Subcutaneous abdominal adipose tissue (tissue), 5 donors: ENCODE data around the gene KRTAP2-2.
"Not testable (repeated sequence)": the region's sequence is repeated elsewhere in the genome, so short reads cannot be mapped to it uniquely, and the experiment has no call there.

Experiments
- H3K27ac ChIP-seq: one replicate; pipeline ENCODE4 v1.7.0; 2013; ENCODE audit warnings: low read depth, mild to moderate bottlenecking, inconsistent platforms, low read length, moderate library complexity
- H3K27me3 ChIP-seq, 5 donors: one replicate each; pipeline ENCODE4 v1.7.0; 2013; ENCODE audit warnings: low read length in 5 of 5, inconsistent platforms in 1 of 5; ENCODE audit not compliant: control insufficient read depth in 5 of 5, insufficient read depth in 4 of 5
- H3K36me3 ChIP-seq, 5 donors: one replicate each; pipeline ENCODE4 v1.7.0; 2013; ENCODE audit warnings: low read length in 5 of 5; ENCODE audit not compliant: control insufficient read depth in 5 of 5, insufficient read depth in 5 of 5
- H3K4me1 ChIP-seq, 5 donors: one replicate each; pipeline ENCODE4 v1.7.0; 2013; ENCODE audit warnings: low read length in 5 of 5, mild to moderate bottlenecking in 3 of 5, moderate library complexity in 1 of 5; ENCODE audit not compliant: control insufficient read depth in 5 of 5, insufficient read depth in 5 of 5
- H3K4me3 ChIP-seq, 5 donors: one replicate each; pipeline ENCODE4 v1.7.0; 2013; ENCODE audit warnings: low read length in 5 of 5, low read depth in 1 of 5
- H3K9ac ChIP-seq, 5 donors: one replicate each; pipeline ENCODE4 v1.7.0; 2013; ENCODE audit warnings: low read length in 5 of 5, mild to moderate bottlenecking in 4 of 5, moderate library complexity in 3 of 5
- H3K9me3 ChIP-seq, 5 donors: one replicate each; pipeline ENCODE4 v1.7.0; 2013; ENCODE audit warnings: low read length in 5 of 5; ENCODE audit not compliant: control insufficient read depth in 5 of 5
- donor health status: healthy.
- donor health status: healthy.
- donor health status: healthy.
- donor health status: healthy.
- donor health status: healthy.

The KRTAP2-2 gene

DNA sequence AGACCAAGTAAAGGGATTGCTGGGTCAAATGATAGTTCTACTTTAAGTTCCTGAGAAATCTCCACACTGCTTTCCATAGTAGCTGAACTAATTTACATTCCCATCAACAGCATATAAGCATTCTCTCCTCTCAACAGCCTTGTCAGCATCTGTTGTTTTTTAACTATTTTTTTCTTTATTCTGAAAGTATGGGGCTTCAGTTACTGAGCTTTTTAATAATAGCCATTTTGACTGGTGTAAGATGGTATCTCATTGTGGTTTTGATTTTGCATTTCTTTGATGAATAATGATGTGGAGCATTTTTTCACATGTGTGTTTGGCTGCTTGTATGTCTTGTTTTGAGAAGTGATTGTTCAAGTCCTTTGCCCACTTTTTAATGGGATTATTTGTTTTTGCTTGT lies 2.5 kb downstream of the KRTAP2-2 start:
- H3K4me3 ChIP-seq = no peak overlapping the region
- H3K4me1 ChIP-seq = no peaks in the 10 kb centered on the region
- peaks cover 0 to 3% (median 2%) of the 10 kb centered on the region in 5 donors for H3K9me3 ChIP-seq
- H3K9ac ChIP-seq = no peak overlapping the region
- peaks cover 0 to 9% (median 2%) of the 10 kb centered on the region in 5 donors for H3K27me3 ChIP-seq
- no peaks in the 10 kb centered on the region for H3K36me3 ChIP-seq
- no peak overlapping the region for H3K27ac ChIP-seq

DNA sequence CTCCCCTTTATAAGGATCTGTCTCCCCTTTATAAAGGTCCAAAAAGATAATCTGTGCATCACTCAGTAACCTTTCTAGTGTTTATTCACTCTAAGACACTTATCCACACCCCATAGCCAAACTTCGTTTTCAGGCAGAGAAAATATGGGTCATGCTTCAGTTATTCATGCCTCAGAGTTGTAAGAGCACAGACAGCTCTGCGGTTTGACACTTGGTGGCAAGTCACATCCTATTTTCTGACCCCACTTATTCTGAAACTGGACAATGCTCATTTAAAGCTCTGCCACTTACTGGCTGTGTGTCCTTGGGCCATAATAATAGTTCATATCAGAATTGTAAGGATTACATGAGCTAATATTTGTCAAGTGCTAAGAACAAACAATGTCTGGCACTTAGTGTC lies 5.9 kb downstream of the KRTAP2-2 start:
- Histone ChIP-seq H3K27ac (no peak overlapping the region), H3K9me3 (no peaks in the 10 kb centered on the region), H3K4me1 (no peaks in the 10 kb centered on the region)

DNA sequence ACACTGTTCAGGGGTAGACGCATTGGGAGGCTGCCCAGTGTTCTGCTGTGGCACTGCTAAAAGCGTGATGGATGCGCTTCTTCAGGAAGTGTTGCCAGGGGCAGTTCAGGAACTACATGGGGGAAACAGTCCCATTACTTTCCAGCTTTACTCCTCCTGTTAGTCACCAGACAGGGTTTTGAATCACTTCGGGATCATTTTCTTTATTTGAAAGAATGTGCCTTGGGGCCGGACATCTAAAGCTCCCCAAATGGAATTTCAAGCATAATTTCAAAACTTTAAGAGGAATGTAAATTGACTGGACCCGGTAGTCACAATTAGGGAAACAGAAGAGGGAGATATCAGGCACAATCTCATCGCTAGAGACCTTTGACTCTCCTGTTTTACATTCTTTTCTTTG lies 6.6 kb downstream of the KRTAP2-2 start:
- no peak overlapping the region for H3K9ac ChIP-seq
- peaks cover 0 to under 1% (median 0%) of the 10 kb centered on the region in 5 donors for H3K9me3 ChIP-seq
- no peaks in the 10 kb centered on the region for H3K36me3 ChIP-seq
- no peak overlapping the region for H3K27ac ChIP-seq
- H3K4me1 ChIP-seq = no peaks in the 10 kb centered on the region
- H3K4me3 ChIP-seq = no peak overlapping the region
- H3K27me3 ChIP-seq = peaks cover 0 to 10% (median 3%) of the 10 kb centered on the region in 5 donors

More for the DNA sequence above, 5.9 kb downstream of the KRTAP2-2 start:
- Histone ChIP-seq H3K4me3 (no peak overlapping the region), H3K27me3 (peaks cover 0 to 10% (median 3%) of the 10 kb centered on the region in 5 donors), H3K9ac (no peak overlapping the region), H3K36me3 (no peaks in the 10 kb centered on the region)

DNA sequence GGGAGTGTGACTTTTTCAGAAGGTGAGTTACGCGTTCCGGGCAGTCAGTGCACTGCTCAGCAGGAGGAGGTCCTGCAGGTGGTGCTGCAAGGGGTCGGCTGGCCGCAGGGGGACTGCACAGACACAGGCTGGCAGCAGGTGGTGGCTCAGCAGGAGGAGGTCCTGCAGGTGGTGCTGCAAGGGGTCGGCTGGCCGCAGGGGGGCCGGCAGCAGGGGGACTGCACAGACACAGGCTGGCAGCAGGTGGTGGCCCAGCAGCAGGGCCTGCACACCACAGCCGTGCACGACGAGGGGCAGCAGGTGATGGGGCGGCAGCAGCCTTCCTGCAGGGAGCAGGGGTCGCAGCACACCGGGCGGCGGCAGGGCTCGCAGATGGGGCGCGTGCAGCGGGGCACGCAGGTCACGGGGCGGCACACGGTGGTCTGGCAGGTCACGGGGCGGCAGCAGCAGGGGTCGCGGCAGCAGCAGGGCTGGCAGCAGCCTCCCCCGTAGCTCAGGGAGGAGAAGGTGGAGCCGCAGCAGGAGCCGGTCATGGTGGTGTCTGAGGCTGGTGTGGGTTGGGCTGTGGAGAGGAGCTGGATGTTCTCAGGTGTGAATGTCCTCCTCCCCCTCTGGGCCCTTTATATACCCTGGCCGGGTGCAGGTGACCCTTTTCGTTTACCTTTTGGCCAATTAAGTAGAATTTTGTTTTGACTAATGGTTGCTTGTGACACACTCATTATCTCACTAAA lies 8.1 kb downstream of the KRTAP2-2 start, which contains the start of gene KRTAP2-1:
Gene KRTAP2-1, minus strand, starts transcription at position 582 of the 731 bp plus-strand sequence. Its CDS starts 49 bp downstream, at position 533.
- H3K9ac ChIP-seq, H3K27me3 ChIP-seq, H3K27ac ChIP-seq, H3K9me3 ChIP-seq, H3K36me3 ChIP-seq, H3K4me1 ChIP-seq, H3K4me3 ChIP-seq: not testable (repeated sequence)

DNA sequence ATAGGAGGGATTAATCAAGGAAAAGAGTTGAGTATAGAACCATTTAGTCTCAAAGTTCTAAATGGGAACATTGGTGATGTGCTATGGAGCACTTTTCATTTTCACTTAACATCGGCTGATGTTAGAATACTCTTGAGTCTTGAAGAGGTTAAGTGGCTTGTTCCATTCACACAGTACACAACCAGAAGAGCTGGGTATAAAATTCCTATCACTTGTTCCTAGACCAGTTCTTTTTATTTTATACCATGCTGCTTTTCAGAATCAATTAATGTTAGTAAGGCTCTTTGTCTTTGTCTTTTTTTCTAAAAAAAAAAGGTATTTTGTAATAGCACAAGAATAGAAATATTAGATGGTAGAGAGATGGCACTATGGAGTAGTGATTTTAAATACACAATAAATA lies 12.1 kb downstream of the KRTAP2-2 start:
- Histone ChIP-seq H3K27ac (no peak overlapping the region), H3K4me3 (no peak overlapping the region), H3K9ac (no peak overlapping the region), H3K27me3 (peaks cover 0 to 5% (median 0%) of the 10 kb centered on the region in 5 donors), H3K36me3 (no peaks in the 10 kb centered on the region), H3K9me3 (peaks cover 0 to 2% (median 0%) of the 10 kb centered on the region in 5 donors), H3K4me1 (no peaks in the 10 kb centered on the region)

- H3K9ac ChIP-seq, H3K27ac ChIP-seq, H3K27me3 ChIP-seq, H3K9me3 ChIP-seq, H3K4me3 ChIP-seq, H3K36me3 ChIP-seq, H3K4me1 ChIP-seq: not testable (repeated sequence)
These were observed 14.1 kb downstream of the KRTAP2-2 start, which contains the start of gene KRTAP1-1 for GRCh38 chr17:41040783-41041571. Gene KRTAP1-1, minus strand, starts transcription at chr17:41041450. Its CDS starts 53 bp downstream, at chr17:41041397.

DNA sequence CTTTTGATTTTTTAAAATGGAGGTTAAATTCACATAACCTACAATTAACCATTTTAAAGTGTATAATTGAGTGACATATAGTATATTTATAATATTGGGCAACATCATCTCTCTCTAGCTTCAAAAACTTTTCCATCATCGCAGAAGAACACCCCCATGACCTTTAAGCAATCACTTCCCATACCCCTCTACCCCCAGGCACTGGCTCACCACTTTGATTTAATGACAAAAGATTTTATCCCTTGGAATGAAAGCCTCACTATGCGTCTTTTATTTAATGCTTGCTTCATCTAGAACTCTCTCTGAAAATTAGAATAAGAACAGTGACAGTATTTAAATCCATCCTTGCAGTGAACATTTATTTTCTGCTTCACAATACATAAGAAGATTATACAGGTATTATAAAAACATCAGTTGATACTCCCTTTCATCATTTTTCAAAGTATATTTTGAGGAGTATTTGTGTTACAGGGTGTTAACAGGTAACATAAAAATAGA lies 17.1 kb downstream of the KRTAP2-2 start:
- H3K4me1 ChIP-seq = no peaks in the 10 kb centered on the region
- H3K36me3 ChIP-seq = no peaks in the 10 kb centered on the region
- H3K27ac ChIP-seq = no peak overlapping the region
- peaks cover 0 to 3% (median 0%) of the 10 kb centered on the region in 5 donors for H3K27me3 ChIP-seq
- H3K9ac ChIP-seq = no peak overlapping the region
- no peak overlapping the region for H3K4me3 ChIP-seq
- no peaks in the 10 kb centered on the region for H3K9me3 ChIP-seq

DNA sequence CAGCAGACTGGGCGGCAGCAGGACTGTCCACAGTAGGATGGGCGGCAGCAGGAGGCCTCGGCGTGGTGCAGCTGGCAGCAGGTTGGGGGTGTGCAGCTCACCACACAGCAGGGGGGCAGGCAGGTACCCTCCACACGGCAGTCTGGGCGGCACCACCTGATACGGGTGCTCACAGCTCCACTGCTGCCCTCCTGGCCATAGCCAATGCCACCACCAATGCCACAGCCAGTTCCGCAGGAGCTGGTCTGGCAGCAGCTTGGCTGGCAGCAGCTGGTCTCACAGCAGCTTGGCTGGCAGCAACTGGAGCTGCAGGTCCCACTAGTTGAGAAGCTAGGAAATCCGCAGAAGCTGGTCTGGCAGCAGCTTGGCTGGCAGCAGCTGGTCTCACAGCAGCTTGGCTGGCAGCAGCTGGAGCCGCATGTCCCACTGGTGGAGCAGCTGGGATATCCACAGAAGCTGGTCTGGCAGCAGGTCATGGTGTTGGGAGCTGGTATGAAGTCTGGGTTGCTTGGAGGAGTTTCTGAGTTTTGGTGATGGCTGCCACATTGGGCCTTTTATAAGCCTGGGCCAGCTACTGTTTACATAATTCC lies 20.6 kb downstream of the KRTAP2-2 start, which contains the start of gene KRTAP1-3:
Gene KRTAP1-3, minus strand, starts transcription at position 529 of the 590 bp plus-strand sequence. Its CDS starts 53 bp downstream, at position 476.
- H3K9ac ChIP-seq, H3K36me3 ChIP-seq, H3K27ac ChIP-seq, H3K4me1 ChIP-seq, H3K4me3 ChIP-seq, H3K9me3 ChIP-seq, H3K27me3 ChIP-seq: not testable (repeated sequence)

- H3K36me3 ChIP-seq = no peaks in the 10 kb centered on the region
- H3K4me3 ChIP-seq = no peak within 1 kb of the TSS
- no peaks in the 10 kb centered on the region for H3K4me1 ChIP-seq
- H3K27ac ChIP-seq = no peak within 1 kb of the TSS
- no peaks in the 10 kb centered on the region for H3K9me3 ChIP-seq
- no peak within 1 kb of the TSS for H3K9ac ChIP-seq
- H3K27me3 ChIP-seq = peaks cover 0 to 8% (median 0%) of the 10 kb centered on the region in 5 donors
These were observed 25.3 kb downstream of the KRTAP2-2 start, which contains the start of gene KRTAP1-4 for GRCh38 chr17:41029633-41030245. Gene KRTAP1-4, minus strand, starts transcription at chr17:41030195. Its CDS starts 117 bp downstream, at chr17:41030078.
